IMR-90 (cell line): Measurements from ENCODE around the gene ANKRD63. TPM values are rescaled to one million over a fixed set of nuclear protein-coding genes. Genes with fewer than 3 reads are reported as not detected.
A peak's percentile ranks its signal among the peaks of the same experiment; 100 is the strongest.

Experiments
- ATAC-seq: fragments of 200-7000 bp; cut with Tn5 transposase; 2 replicates; pipeline ENCODE4 v1.9.1; 2020; ENCODE audit warnings: low read depth, mild to moderate bottlenecking, moderate library complexity
- BruUV-seq: library from RNA; stranded (reverse); fragments of 400-500 nt; replicated peaks from 2 replicates; lab custom pipeline; 2021; lab: Mats Ljungman, UMichigan
- CTCF ChIA-PET: fragments of 300-600 bp; formaldehyde crosslinking; extraction: SDS; loops from one replicate; lab custom pipeline; 2021; ENCODE audit warnings: antibody characterized with exemption; lab: Yijun Ruan, JAX
- POLR2A ChIA-PET: fragments of 300-600 bp; sonication (Branson Sonifier 250); formaldehyde crosslinking; loops from one replicate; lab custom pipeline; 2022; ENCODE audit warnings: antibody characterized with exemption; ENCODE audit not compliant: unreplicated experiment; lab: Charles Lee
- DNase-seq: peaks from one replicate; pipeline ENCODE4 v3.0.0; 2013
- H2AFZ ChIP-seq: replicated peaks from 2 replicates; pipeline ENCODE3; 2013; ENCODE audit warnings: low read length, mild to moderate bottlenecking; ENCODE audit not compliant: poor library complexity
- H2AK5ac ChIP-seq: 2 replicates; pipeline ENCODE4 v1.6.1; 2013; ENCODE audit warnings: low read depth, low read length, inconsistent platforms
- H2AK9ac ChIP-seq: replicated peaks from 2 replicates; pipeline ENCODE3; 2013; ENCODE audit warnings: mild to moderate bottlenecking, low read depth, low read length, moderate library complexity; ENCODE audit not compliant: poor library complexity
- H2BK120ac ChIP-seq: 2 replicates; pipeline ENCODE4 v1.6.1; 2013; ENCODE audit warnings: low read depth, low read length, inconsistent platforms
- H2BK15ac ChIP-seq: 3 replicates; pipeline ENCODE4 v1.6.1; 2013; ENCODE audit warnings: low read depth, low read length, inconsistent platforms
- H2BK20ac ChIP-seq: 2 replicates; pipeline ENCODE4 v1.6.1; 2013; ENCODE audit warnings: low read depth, mild to moderate bottlenecking, inconsistent platforms, low read length, moderate library complexity
- H2BK5ac ChIP-seq: 2 replicates; pipeline ENCODE4 v1.6.1; 2013; ENCODE audit warnings: mild to moderate bottlenecking, low read depth, low read length, inconsistent platforms; ENCODE audit not compliant: poor library complexity, severe bottlenecking
- H3K14ac ChIP-seq: replicated peaks from 2 replicates; pipeline ENCODE4 v1.6.1; 2013; ENCODE audit warnings: low read depth, low read length, inconsistent platforms
- H3K18ac ChIP-seq: 2 replicates; pipeline ENCODE4 v1.6.1; 2013; ENCODE audit warnings: low read depth, low read length, control low read depth
- H3K23ac ChIP-seq: 2 replicates; pipeline ENCODE4 v1.6.1; 2013; ENCODE audit warnings: low read depth, low read length, inconsistent platforms
- H3K27ac ChIP-seq: 2 replicates; pipeline ENCODE4 v1.5.1; 2013; ENCODE audit warnings: mild to moderate bottlenecking, control low read depth, low read length; ENCODE audit not compliant: insufficient read depth
- H3K27me3 ChIP-seq: 2 replicates; pipeline ENCODE4 v1.6.1; 2013; ENCODE audit warnings: low read length; ENCODE audit not compliant: control insufficient read depth, insufficient read depth
- H3K36me3 ChIP-seq: 2 replicates; pipeline ENCODE4 v1.6.1; 2013; ENCODE audit warnings: low read length, mixed read lengths; ENCODE audit not compliant: control insufficient read depth, insufficient read depth
- H3K4ac ChIP-seq: 2 replicates; pipeline ENCODE4 v1.6.1; 2013; ENCODE audit warnings: low read depth, low read length, inconsistent platforms
- H3K4me1 ChIP-seq: 2 replicates; pipeline ENCODE4 v1.6.1; 2013; ENCODE audit warnings: low read length, mixed read lengths; ENCODE audit not compliant: control insufficient read depth, insufficient read depth
- H3K4me2 ChIP-seq: 2 replicates; pipeline ENCODE4 v1.6.1; 2013; ENCODE audit warnings: low read depth, mild to moderate bottlenecking, control low read depth, low read length, moderate library complexity
- H3K4me3 ChIP-seq: 2 replicates; pipeline ENCODE4 v1.5.1; 2013; ENCODE audit warnings: low read depth, mild to moderate bottlenecking, control low read depth, low read length, moderate library complexity; ENCODE audit not compliant: insufficient read depth
- H3K56ac ChIP-seq: 2 replicates; pipeline ENCODE4 v1.6.1; 2013; ENCODE audit warnings: low read length, inconsistent platforms; ENCODE audit not compliant: insufficient read depth; ENCODE audit errors: extremely low read depth
- H3K79me1 ChIP-seq, 2 experiments: 2 replicates each; pipeline ENCODE4 v1.6.1; 2013; ENCODE audit warnings: low read length in 2 of 2, inconsistent platforms in 1 of 2, low read depth in 1 of 2
- H3K9ac ChIP-seq: 2 replicates; pipeline ENCODE4 v1.6.1; 2013; ENCODE audit warnings: low read depth, low read length, control low read depth
- H3K9me1 ChIP-seq: 2 replicates; pipeline ENCODE4 v1.6.1; 2013; ENCODE audit warnings: low read length, inconsistent platforms; ENCODE audit not compliant: insufficient read depth
- H3K9me3 ChIP-seq: 2 replicates; pipeline ENCODE4 v1.6.1; 2013; ENCODE audit warnings: low read length; ENCODE audit not compliant: control insufficient read depth, insufficient read depth
- H4K20me1 ChIP-seq: 2 replicates; pipeline ENCODE4 v1.6.1; 2013; ENCODE audit warnings: low read length, inconsistent platforms; ENCODE audit not compliant: insufficient read depth
- H4K5ac ChIP-seq: 2 replicates; pipeline ENCODE4 v1.6.1; 2013; ENCODE audit warnings: mild to moderate bottlenecking, low read depth, low read length, control low read depth
- H4K8ac ChIP-seq, 2 experiments: 2 replicates each; pipeline ENCODE4 v1.6.1; 2013; ENCODE audit warnings: low read depth in 2 of 2, low read length in 2 of 2, control low read depth in 1 of 2, inconsistent platforms in 1 of 2
- H4K91ac ChIP-seq: 2 replicates; pipeline ENCODE4 v1.6.1; 2013; ENCODE audit warnings: low read depth, low read length, inconsistent platforms; ENCODE audit not compliant: insufficient read depth
- CEBPB ChIP-seq: IDR thresholded peaks from 2 replicates; pipeline ENCODE4 v1.6.1; 2012; ENCODE audit warnings: low read depth, low read length, improper control_type of control experiment
- CHD1 ChIP-seq: IDR thresholded peaks from 2 replicates; pipeline ENCODE4 v1.6.1; 2012; ENCODE audit warnings: low read depth, low read length, improper control_type of control experiment
- CTCF ChIP-seq: conservative IDR thresholded peaks from 2 replicates; pipeline ENCODE4 v1.5.1; 2012; ENCODE audit warnings: mild to moderate bottlenecking, low read depth, low read length, improper control_type of control experiment
- FOS ChIP-seq: fragments of 150-350 bp; IDR thresholded peaks from 2 replicates; pipeline ENCODE4 v1.6.1; 2016; ENCODE audit warnings: low read depth, low read length
- MAFK ChIP-seq: IDR thresholded peaks from 2 replicates; pipeline ENCODE4 v1.6.1; 2012; ENCODE audit warnings: low read depth, low read length, improper control_type of control experiment
- MAZ ChIP-seq: IDR thresholded peaks from 2 replicates; pipeline ENCODE4 v1.6.1; 2012; ENCODE audit warnings: low read depth, mild to moderate bottlenecking, low read length, improper control_type of control experiment, moderate library complexity, borderline replicate concordance
- MXI1 ChIP-seq: IDR thresholded peaks from 2 replicates; pipeline ENCODE4 v1.6.1; 2012; ENCODE audit warnings: low read depth, mild to moderate bottlenecking, low read length, moderate library complexity, borderline replicate concordance
- NFE2L2 ChIP-seq: fragments of 150-350 bp; IDR thresholded peaks from 2 replicates; pipeline ENCODE4 v1.6.1; 2016; ENCODE audit warnings: low read depth, mild to moderate bottlenecking, low read length
- POLR2A ChIP-seq: IDR thresholded peaks from 2 replicates; pipeline ENCODE4 v1.6.1; 2012; ENCODE audit warnings: mild to moderate bottlenecking, low read depth, low read length
- RAD21 ChIP-seq: IDR thresholded peaks from 2 replicates; pipeline ENCODE4 v1.6.1; 2012; ENCODE audit warnings: low read length, improper control_type of control experiment
- RCOR1 ChIP-seq: IDR thresholded peaks from 2 replicates; pipeline ENCODE4 v1.6.1; 2012; ENCODE audit warnings: mild to moderate bottlenecking, low read length, improper control_type of control experiment; ENCODE audit not compliant: insufficient replicate concordance
- RFX5 ChIP-seq: IDR thresholded peaks from 2 replicates; pipeline ENCODE4 v1.8.0; 2012; ENCODE audit warnings: low read depth, mild to moderate bottlenecking, low read length, moderate library complexity
- SMC3 ChIP-seq: fragments of 150-350 bp; IDR thresholded peaks from 2 replicates; pipeline ENCODE4 v1.6.1; 2016; ENCODE audit warnings: low read depth, mild to moderate bottlenecking, antibody characterized with exemption, low read length, moderate library complexity
- USF2 ChIP-seq: fragments of 150-350 bp; IDR thresholded peaks from 2 replicates; pipeline ENCODE4 v1.6.1; 2017; ENCODE audit warnings: mild to moderate bottlenecking, antibody characterized with exemption, low read length, low read depth
- WGBS, 2 experiments: methylation state at CpG; one replicate each; pipeline versions ENCODE4 v1.1.5 to v1.1.7; 2013; ENCODE audit warnings: missing lambda C conversion rate in 2 of 2; ENCODE audit not compliant: insufficient read length in 1 of 2; ENCODE audit errors: extremely low coverage in 2 of 2; 5-methylcytosine and 5-hydroxymethylcytosine counted together
- dilution Hi-C: fragments of 300-500 bp; cut with HindIII; formaldehyde crosslinking; loops from one replicate; pipeline ENCODE4 v1.14.3; 2018; ENCODE audit warnings: low sequenced_read_pairs; ENCODE audit not compliant: unreplicated experiment
- in situ Hi-C: fragments of 300-500 bp; cut with MboI; formaldehyde crosslinking; loops from 3 replicates; pipeline ENCODE4 v1.14.3; 2019; ENCODE audit warnings: low sequenced_read_pairs, inconsistent platforms, mixed read lengths
- intact Hi-C: fragments of 100-400 bp; cut with micrococcal nuclease; formaldehyde crosslinking; loops from 2 replicates; pipeline ENCODE4 v1.10.0; 2022
- polyA plus RNA-seq, 3 experiments: library from polyadenylated mRNA; depleted of rRNA; stranded (reverse); fragments of >200 nt; gene quantifications; 2 replicates each; pipeline ENCODE4 v1.2.3, GENCODE V29; 2012; ENCODE audit warnings: low replicate concordance in 1 of 3
- total RNA-seq: library from RNA; depleted of rRNA; stranded (reverse); fragments of >200 nt; gene quantifications from 2 replicates; pipeline ENCODE4 v1.2.3, GENCODE V29; 2012
- TF ChIP-seq, protein P1 (sequence below): fragments of 150-350 bp; IDR thresholded peaks from 2 replicates; pipeline ENCODE4 v1.6.1; 2016; ENCODE audit warnings: low read depth, mild to moderate bottlenecking, low read length, moderate library complexity, borderline replicate concordance

The ANKRD63 gene
- total and polyA plus RNA-seq, 2 of the 4 experiments (the other 2 are of a cell fraction), result not detected

DNA sequence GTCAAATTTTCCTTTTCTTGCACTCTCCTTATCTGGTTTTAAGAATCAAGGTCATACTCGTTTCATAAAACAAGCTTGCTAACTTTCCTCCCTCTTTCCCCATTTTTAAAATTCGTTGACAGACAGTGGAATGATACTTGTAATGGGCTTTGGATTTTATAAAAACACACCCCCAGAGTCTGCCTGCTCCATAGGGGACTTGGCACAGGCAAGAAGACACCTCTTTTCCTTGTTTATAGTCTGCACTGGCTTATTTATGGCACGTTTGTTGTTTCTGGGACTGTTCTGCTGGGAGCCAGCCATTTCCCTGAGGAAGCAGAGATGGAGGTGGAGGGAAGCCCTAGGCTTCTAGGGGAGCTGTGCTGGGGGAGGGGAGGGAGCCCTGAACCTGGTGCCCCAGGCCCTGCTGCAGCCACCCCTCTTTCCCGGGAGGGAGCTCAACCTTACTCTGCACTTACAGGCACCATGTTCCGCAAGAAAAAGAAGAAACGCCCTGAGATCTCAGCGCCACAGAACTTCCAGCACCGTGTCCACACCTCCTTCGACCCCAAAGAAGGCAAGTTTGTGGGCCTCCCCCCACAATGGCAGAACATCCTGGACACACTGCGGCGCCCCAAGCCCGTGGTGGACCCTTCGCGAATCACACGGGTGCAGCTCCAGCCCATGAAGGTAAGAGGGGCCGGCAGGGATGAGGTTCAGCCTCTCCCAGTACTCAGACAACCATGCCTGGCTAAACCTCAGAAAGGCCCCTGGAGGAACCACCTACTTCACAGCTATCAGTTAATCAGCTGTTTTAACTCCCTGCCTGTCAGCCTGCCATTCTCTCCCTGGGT, 18.3 kb downstream of the ANKRD63 start:
- POLR2A ChIA-PET, result no interaction called here
- ATAC-seq, result no peak
- no TSS peak for BruUV-seq
- TF ChIP-seq RAD21, result no peak
- TF ChIP-seq RFX5, result no peak
- TF ChIP-seq, protein P1, sequence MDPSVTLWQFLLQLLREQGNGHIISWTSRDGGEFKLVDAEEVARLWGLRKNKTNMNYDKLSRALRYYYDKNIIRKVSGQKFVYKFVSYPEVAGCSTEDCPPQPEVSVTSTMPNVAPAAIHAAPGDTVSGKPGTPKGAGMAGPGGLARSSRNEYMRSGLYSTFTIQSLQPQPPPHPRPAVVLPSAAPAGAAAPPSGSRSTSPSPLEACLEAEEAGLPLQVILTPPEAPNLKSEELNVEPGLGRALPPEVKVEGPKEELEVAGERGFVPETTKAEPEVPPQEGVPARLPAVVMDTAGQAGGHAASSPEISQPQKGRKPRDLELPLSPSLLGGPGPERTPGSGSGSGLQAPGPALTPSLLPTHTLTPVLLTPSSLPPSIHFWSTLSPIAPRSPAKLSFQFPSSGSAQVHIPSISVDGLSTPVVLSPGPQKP, result no peak
- no peak for TF ChIP-seq FOS
- no peak for TF ChIP-seq NFE2L2
- TF ChIP-seq RCOR1, result no peak
- no peak for TF ChIP-seq CEBPB
- TF ChIP-seq POLR2A, result no peak
- TF ChIP-seq MXI1, result no peak
- TF ChIP-seq CTCF, result no peak
- TF ChIP-seq SMC3, result no peak
- TF ChIP-seq USF2, result no peak
- TF ChIP-seq MAFK, result no peak
- no peak for TF ChIP-seq CHD1
- TF ChIP-seq MAZ, result no peak

More for the DNA sequence above, 18.3 kb downstream of the ANKRD63 start:
- no peak for DNase-seq
- Histone ChIP-seq H3K36me3 (no peaks in the 10 kb centered on the region), H4K20me1 (no peaks in the 10 kb centered on the region), H3K9ac (no peak overlapping the region), H3K27ac (no peak overlapping the region), H3K9me1 (peaks cover 12% of the 10 kb centered on the region), H3K4me2 (no peak overlapping the region), H3K4me3 (no peak overlapping the region), H2BK20ac (no peak overlapping the region), H3K27me3 (no peaks in the 10 kb centered on the region), H4K91ac (no peak overlapping the region), H3K4me1 (peaks cover 15% of the 10 kb centered on the region), H3K23ac (no peak overlapping the region), H4K8ac (no peak overlapping the region), H3K14ac (no peak overlapping the region; the same call in 1 of the 2 replicates), H3K18ac (no peak overlapping the region), H2AK5ac (no peak overlapping the region), H2AK9ac (peak overlapping the region; percentile 65), H3K56ac (no peak overlapping the region), H3K9me3 (no peaks in the 10 kb centered on the region), H2BK15ac (no peak overlapping the region), H2AFZ (peak overlapping the region; percentile 5), H3K4ac (no peak overlapping the region; the same call in 1 of the 2 replicates), H3K79me1 (no peaks in the 10 kb centered on the region), H4K5ac (no peak overlapping the region), H2BK120ac (no peak overlapping the region), H2BK5ac (no peak overlapping the region)
- intact Hi-C loops (no loop called here), in situ Hi-C loops (no loop called here), dilution Hi-C loops (no loop called here)
- 88% methylated on average over 9 of the region's 16 CpGs; no CpG with 5 or more reads in 1 of the 2 experiments for WGBS, 2 experiments
- CTCF ChIA-PET, result interaction anchor here (0.6 kb wide), 1 partner anchor 165 kb away, joined by 4 read pairs; no protein-coding TSS in a partner anchor
